Caco-2 (cell line): ENCODE data around the gene BCAS3. TPM values are rescaled to one million over a fixed set of nuclear protein-coding genes. Genes with fewer than 3 reads are reported as not detected.

Experiments used
- BruUV-seq: library from RNA; stranded (reverse); fragments of 400-500 nt; replicated peaks from 2 replicates; lab custom pipeline; 2021; lab: Mats Ljungman, UMichigan
- CTCF ChIA-PET: fragments of 300-600 bp; sonication (Branson Sonifier 250); formaldehyde crosslinking; loops from one replicate; lab custom pipeline; 2022; ENCODE audit warnings: antibody characterized with exemption; lab: Charles Lee
- POLR2A ChIA-PET: fragments of 300-600 bp; sonication (Branson Sonifier 250); formaldehyde crosslinking; loops from one replicate; lab custom pipeline; 2022; ENCODE audit warnings: antibody characterized with exemption; lab: Charles Lee
- DNase-seq, 2 experiments: peaks; one replicate each; pipeline versions ENCODE4 v3.0.0 to v3.0.0-alpha.2; 2020 to 2022
- H3K27me3 ChIP-seq: replicated peaks from 2 replicates; pipeline ENCODE4 v1.6.0; 2011; ENCODE audit warnings: low read length; ENCODE audit not compliant: control insufficient read depth, insufficient read depth
- H3K36me3 ChIP-seq: 2 replicates; pipeline ENCODE4 v1.5.1; 2011; ENCODE audit warnings: low read length; ENCODE audit not compliant: control insufficient read depth, insufficient read depth
- H3K4me1 ChIP-seq: fragments of 250-450 bp; sonication (Bioruptor Pico); 2 replicates; pipeline ENCODE4 v1.5.1; 2020; ENCODE audit warnings: mild to moderate bottlenecking
- H3K4me3 ChIP-seq: 2 replicates; pipeline ENCODE4 v1.5.1; 2011; ENCODE audit warnings: low read depth, mild to moderate bottlenecking, control low read depth, low read length
- H3K9me3 ChIP-seq: fragments of 250-450 bp; sonication (Bioruptor Pico); 2 replicates; pipeline ENCODE4 v1.5.1; 2020; ENCODE audit warnings: mild to moderate bottlenecking, moderate library complexity
- H3K27ac Mint-ChIP-seq: one replicate; pipeline ENCODE4 v1.8.0; 2022; ENCODE audit warnings: mixed read lengths; ENCODE audit not compliant: unreplicated experiment
- H3K27me3 Mint-ChIP-seq: one replicate; pipeline ENCODE4 v1.8.0; 2022; ENCODE audit warnings: mixed read lengths; ENCODE audit not compliant: insufficient read depth, unreplicated experiment
- H3K36me3 Mint-ChIP-seq: one replicate; pipeline ENCODE4 v1.8.0; 2022; ENCODE audit warnings: mild to moderate bottlenecking, mixed read lengths; ENCODE audit not compliant: insufficient read depth, unreplicated experiment
- H3K4me1 Mint-ChIP-seq: one replicate; pipeline ENCODE4 v1.8.0; 2022; ENCODE audit warnings: low read depth, mixed read lengths; ENCODE audit not compliant: unreplicated experiment
- H3K4me3 Mint-ChIP-seq: one replicate; pipeline ENCODE4 v1.8.0; 2022; ENCODE audit warnings: mild to moderate bottlenecking, moderate library complexity, mixed read lengths; ENCODE audit not compliant: unreplicated experiment
- H3K9me3 Mint-ChIP-seq: one replicate; pipeline ENCODE4 v1.8.0; 2022; ENCODE audit warnings: mixed read lengths; ENCODE audit not compliant: unreplicated experiment
- intact Hi-C: fragments of 100-400 bp; cut with micrococcal nuclease; formaldehyde crosslinking; loops from one replicate; pipeline ENCODE4 v1.10.0; 2022; ENCODE audit not compliant: unreplicated experiment
- total RNA-seq: library from RNA; stranded (reverse); gene quantifications from 2 replicates; pipeline ENCODE4 v1.2.3, GENCODE V29; 2022
- TF ChIP-seq, protein P1 (sequence below), 2 experiments: fragments of 200-600 bp in 1 of 2; IDR thresholded peaks; 1 replicate in 1 of 2; 2 replicates in 1 of 2; pipeline versions ENCODE4 v1.5.1 to v1.8.0; 2011 to 2022; ENCODE audit warnings: antibody characterized with exemption in 1 of 2, control low read depth in 1 of 2, inconsistent platforms in 1 of 2, low read depth in 1 of 2, low read length in 1 of 2, mild to moderate bottlenecking in 1 of 2, moderate library complexity in 1 of 2; ENCODE audit not compliant: insufficient read depth in 1 of 2, severe bottlenecking in 1 of 2, unreplicated experiment in 1 of 2

BCAS3 gene
- total RNA-seq, 1 experiment from 2014 or later = 44.1 TPM

GRCh38 chr17:61406971-61407911 lies 729.6 kb downstream of the BCAS3 start:
- POLR2A ChIA-PET = no interaction called here
- CTCF ChIA-PET = no interaction called here
- no peaks in the 10 kb centered on the region for H3K36me3 ChIP-seq
- H3K27me3 Mint-ChIP-seq = no peaks in the 10 kb centered on the region
- no peaks in the 10 kb centered on the region for H3K9me3 Mint-ChIP-seq
- TF ChIP-seq, protein P1, sequence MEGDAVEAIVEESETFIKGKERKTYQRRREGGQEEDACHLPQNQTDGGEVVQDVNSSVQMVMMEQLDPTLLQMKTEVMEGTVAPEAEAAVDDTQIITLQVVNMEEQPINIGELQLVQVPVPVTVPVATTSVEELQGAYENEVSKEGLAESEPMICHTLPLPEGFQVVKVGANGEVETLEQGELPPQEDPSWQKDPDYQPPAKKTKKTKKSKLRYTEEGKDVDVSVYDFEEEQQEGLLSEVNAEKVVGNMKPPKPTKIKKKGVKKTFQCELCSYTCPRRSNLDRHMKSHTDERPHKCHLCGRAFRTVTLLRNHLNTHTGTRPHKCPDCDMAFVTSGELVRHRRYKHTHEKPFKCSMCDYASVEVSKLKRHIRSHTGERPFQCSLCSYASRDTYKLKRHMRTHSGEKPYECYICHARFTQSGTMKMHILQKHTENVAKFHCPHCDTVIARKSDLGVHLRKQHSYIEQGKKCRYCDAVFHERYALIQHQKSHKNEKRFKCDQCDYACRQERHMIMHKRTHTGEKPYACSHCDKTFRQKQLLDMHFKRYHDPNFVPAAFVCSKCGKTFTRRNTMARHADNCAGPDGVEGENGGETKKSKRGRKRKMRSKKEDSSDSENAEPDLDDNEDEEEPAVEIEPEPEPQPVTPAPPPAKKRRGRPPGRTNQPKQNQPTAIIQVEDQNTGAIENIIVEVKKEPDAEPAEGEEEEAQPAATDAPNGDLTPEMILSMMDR (IDR thresholded peaks at IDR 0.05; ENCODE audit: insufficient read depth in 1 of 2, low read depth in 1 of 2, low read length in 1 of 2, severe bottlenecking in 1 of 2, unreplicated experiment in 1 of 2) = no peak
- H3K4me1 Mint-ChIP-seq = no peaks in the 10 kb centered on the region
- no TSS peak for BruUV-seq
- DNase-seq = no peak
- no peaks in the 10 kb centered on the region for H3K9me3 ChIP-seq
- H3K27ac Mint-ChIP-seq = no peak overlapping the region
- H3K4me1 ChIP-seq = no peaks in the 10 kb centered on the region
- no peak overlapping the region for H3K4me3 Mint-ChIP-seq
- peaks cover 18% of the 10 kb centered on the region for H3K36me3 Mint-ChIP-seq
- intact Hi-C loops = no loop called here
- no peaks in the 10 kb centered on the region for H3K27me3 ChIP-seq
- no peak overlapping the region for H3K4me3 ChIP-seq

DNA sequence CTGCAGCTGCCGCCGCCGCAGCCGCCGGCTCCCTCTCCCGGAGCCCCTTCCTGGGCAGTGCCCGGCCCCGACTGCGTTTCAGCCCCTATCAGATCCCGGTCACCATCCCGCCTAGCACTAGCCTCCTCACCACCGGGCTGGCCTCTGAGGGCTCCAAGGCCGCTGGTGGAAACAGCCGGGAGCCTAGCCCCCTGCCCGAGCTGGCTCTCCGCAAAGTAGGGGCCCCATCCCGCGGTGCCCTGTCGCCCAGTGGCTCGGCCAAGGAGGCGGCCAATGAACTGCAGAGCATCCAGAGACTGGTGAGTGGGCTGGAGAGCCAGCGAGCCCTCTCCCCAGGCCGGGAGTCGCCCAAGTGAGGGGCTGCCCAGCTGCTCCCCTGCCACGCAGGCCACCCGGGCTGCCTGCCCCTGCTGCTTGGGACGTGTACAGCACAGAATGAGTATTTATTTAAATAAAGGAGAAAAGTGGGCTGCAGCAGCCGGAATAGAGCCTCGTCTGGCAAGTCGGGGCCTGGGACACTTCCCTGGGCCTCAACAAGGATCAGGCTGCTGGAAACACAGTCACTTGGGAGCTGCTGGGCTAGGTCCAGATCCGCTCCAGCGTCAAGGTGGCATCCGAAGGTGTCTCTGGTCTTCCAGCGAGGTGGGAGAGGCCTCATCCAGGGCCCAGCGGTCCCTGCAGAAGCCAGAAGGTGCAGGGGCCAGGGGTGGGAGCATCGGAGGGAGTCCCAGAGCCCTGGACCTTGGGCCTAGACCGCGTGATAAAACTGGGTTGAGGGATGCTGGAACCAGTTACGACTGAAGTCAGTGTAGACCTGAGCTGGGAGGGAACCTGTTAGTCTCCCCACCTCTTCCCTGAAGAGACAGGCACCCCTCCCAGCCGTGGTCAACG lies 730.7 kb downstream of the BCAS3 start:
- Mint-ChIP-seq H3K27ac (no peak overlapping the region), H3K27me3 (no peaks in the 10 kb centered on the region), H3K4me1 (no peaks in the 10 kb centered on the region), H3K4me3 (peak overlapping the region; percentile 74), H3K36me3 (peaks cover 11% of the 10 kb centered on the region), H3K9me3 (no peaks in the 10 kb centered on the region)
- ChIA-PET POLR2A (no interaction called here), CTCF (interaction anchor here (0.6 to 2.7 kb wide), 5 partner anchors 8 to 675 kb away, joined by 4 to 12 read pairs (median 4); partner anchors contain the start of gene TBX2)
- Histone ChIP-seq H3K4me3 (no peak overlapping the region), H3K27me3 (no peaks in the 10 kb centered on the region), H3K9me3 (no peaks in the 10 kb centered on the region), H3K36me3 (no peaks in the 10 kb centered on the region), H3K4me1 (no peaks in the 10 kb centered on the region)
- BruUV-seq = no TSS peak
- DNase-seq = peak in 1 of 2 experiments; percentile 31
- TF ChIP-seq, protein P1 (IDR thresholded peaks at IDR 0.05; ENCODE audit: insufficient read depth in 1 of 2, low read depth in 1 of 2, low read length in 1 of 2, severe bottlenecking in 1 of 2, unreplicated experiment in 1 of 2) = no peak
- intact Hi-C loops = loop anchor here (1.0 kb wide), 4 partner anchors 9 to 687 kb away; partner anchors contain the start of gene TBX2
